ENCODE results near the gene RFX6.

Gene RFX6

DNA sequence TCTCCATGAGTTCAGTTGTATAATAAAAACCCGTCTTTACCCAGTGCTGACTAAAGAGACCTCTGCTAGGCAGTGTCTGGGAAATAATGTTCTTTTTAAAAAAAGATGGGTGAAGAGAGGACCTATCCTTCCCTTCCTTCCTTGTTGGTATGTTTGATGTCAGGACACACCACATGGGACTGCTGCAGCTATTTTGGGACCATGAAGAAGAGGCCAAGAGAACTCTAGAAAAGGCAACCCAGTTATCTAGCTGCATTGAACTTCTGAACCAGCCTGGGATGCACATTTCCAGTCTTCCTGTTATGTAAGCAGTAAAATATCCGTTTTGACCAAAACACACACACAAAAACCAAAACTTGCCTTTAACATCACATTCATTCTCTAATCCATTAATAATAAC lies 77.3 kb downstream of the RFX6 start:
- Histone ChIP-seq H3K4me3 (ENCODE audit: low read length in 2 of 2) (no peak overlapping the region), H4K91ac (ENCODE audit: low read depth, low read length, poor library complexity) (no peak overlapping the region), H2BK120ac (ENCODE audit: low read depth, low read length) (no peak overlapping the region), H2BK15ac (ENCODE audit: low read length) (no peak overlapping the region), H2AFZ (ENCODE audit: low read length) (no peak overlapping the region), H3K27ac (replicated peaks; ENCODE audit: low read length) (no peak overlapping the region), H3K4me1 (ENCODE audit: control insufficient read depth in 2 of 2, insufficient read depth in 1 of 2, low read depth in 1 of 2, low read length in 2 of 2) (no peaks in the 10 kb centered on the region), H2AK5ac (ENCODE audit: low read depth, low read length) (no peak overlapping the region), H3K27me3 (ENCODE audit: control insufficient read depth in 3 of 3, insufficient read depth in 3 of 3, low read depth in 1 of 3, low read length in 3 of 3) (no peaks in the 10 kb centered on the region), H3K9ac (ENCODE audit: low read depth, low read length, poor library complexity) (no peak overlapping the region), H3K4ac (ENCODE audit: low read length) (no peak overlapping the region), H4K8ac (ENCODE audit: low read depth, low read length) (no peak overlapping the region), H2BK5ac (ENCODE audit: low read length) (no peak overlapping the region), H3K4me2 (ENCODE audit: insufficient read depth, low read length, poor library complexity, severe bottlenecking) (no peak overlapping the region), H2BK12ac (ENCODE audit: low read length) (no peak overlapping the region), H3K18ac (ENCODE audit: low read length) (no peak overlapping the region), H3K23ac (ENCODE audit: low read depth, low read length, poor library complexity) (no peak overlapping the region), H3K36me3 (replicated peaks in 1 of 2; ENCODE audit: control insufficient read depth in 2 of 2, insufficient read depth in 2 of 2, low read length in 2 of 2) (no peaks in the 10 kb centered on the region), H3K79me1 (ENCODE audit: low read depth, low read length) (no peaks in the 10 kb centered on the region), H3K9me3 (replicated peaks in 1 of 2; ENCODE audit: control insufficient read depth in 2 of 2, insufficient read depth in 1 of 2, low read depth in 1 of 2, low read length in 2 of 2) (no peaks in the 10 kb centered on the region), H3K14ac (ENCODE audit: low read length) (no peak overlapping the region)
- no CpG with 5 or more reads among the region's 2 CpGs for WGBS, 2 donors (ENCODE audit: extremely low coverage in 2 of 2, insufficient read length in 2 of 2, insufficient replicate concordance in 1 of 2)
- no peak for DNase-seq (ENCODE audit: low spot score)

DNA sequence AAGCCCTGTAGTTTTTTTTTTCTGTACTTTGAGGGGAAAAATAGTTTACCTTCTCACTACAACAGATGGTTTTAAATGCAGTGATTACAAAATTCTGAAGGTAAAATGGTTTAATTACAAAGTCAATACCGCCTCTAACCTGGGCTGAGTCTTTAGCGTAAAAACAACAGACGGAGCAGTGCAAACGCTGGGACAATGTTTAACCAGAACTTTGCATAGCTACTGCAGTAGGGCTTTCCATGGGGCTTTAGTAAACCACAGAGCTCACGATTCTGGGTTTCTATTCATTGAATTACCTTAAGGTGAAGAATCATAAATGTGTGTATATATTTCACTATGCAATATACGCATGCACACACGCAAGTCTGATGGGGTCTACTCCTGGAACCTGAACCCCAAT lies 77.9 kb downstream of the RFX6 start:
- WGBS, 2 donors (ENCODE audit: extremely low coverage in 2 of 2, insufficient read length in 2 of 2, insufficient replicate concordance in 1 of 2): no CpG with 5 or more reads among the region's 7 CpGs
- Histone ChIP-seq H3K18ac (ENCODE audit: low read length) (no peak overlapping the region), H3K27me3 (ENCODE audit: control insufficient read depth in 3 of 3, insufficient read depth in 3 of 3, low read depth in 1 of 3, low read length in 3 of 3) (no peaks in the 10 kb centered on the region), H3K4me2 (ENCODE audit: insufficient read depth, low read length, poor library complexity, severe bottlenecking) (no peak overlapping the region), H3K4me3 (ENCODE audit: low read length in 2 of 2) (no peak overlapping the region), H3K4ac (ENCODE audit: low read length) (no peak overlapping the region), H3K27ac (replicated peaks; ENCODE audit: low read length) (no peak overlapping the region), H3K9ac (ENCODE audit: low read depth, low read length, poor library complexity) (no peak overlapping the region), H4K8ac (ENCODE audit: low read depth, low read length) (no peak overlapping the region), H2BK12ac (ENCODE audit: low read length) (no peak overlapping the region), H2AK5ac (ENCODE audit: low read depth, low read length) (no peak overlapping the region), H2BK120ac (ENCODE audit: low read depth, low read length) (no peak overlapping the region), H3K9me3 (replicated peaks in 1 of 2; ENCODE audit: control insufficient read depth in 2 of 2, insufficient read depth in 1 of 2, low read depth in 1 of 2, low read length in 2 of 2) (no peaks in the 10 kb centered on the region), H2BK15ac (ENCODE audit: low read length) (no peak overlapping the region), H3K79me1 (ENCODE audit: low read depth, low read length) (no peaks in the 10 kb centered on the region), H4K91ac (ENCODE audit: low read depth, low read length, poor library complexity) (no peak overlapping the region), H3K4me1 (ENCODE audit: control insufficient read depth in 2 of 2, insufficient read depth in 1 of 2, low read depth in 1 of 2, low read length in 2 of 2) (no peaks in the 10 kb centered on the region), H3K14ac (ENCODE audit: low read length) (no peak overlapping the region), H2BK5ac (ENCODE audit: low read length) (no peak overlapping the region), H3K23ac (ENCODE audit: low read depth, low read length, poor library complexity) (no peak overlapping the region), H2AFZ (ENCODE audit: low read length) (no peak overlapping the region), H3K36me3 (replicated peaks in 1 of 2; ENCODE audit: control insufficient read depth in 2 of 2, insufficient read depth in 2 of 2, low read length in 2 of 2) (no peaks in the 10 kb centered on the region)
- DNase-seq (ENCODE audit: low spot score): no peak

DNA sequence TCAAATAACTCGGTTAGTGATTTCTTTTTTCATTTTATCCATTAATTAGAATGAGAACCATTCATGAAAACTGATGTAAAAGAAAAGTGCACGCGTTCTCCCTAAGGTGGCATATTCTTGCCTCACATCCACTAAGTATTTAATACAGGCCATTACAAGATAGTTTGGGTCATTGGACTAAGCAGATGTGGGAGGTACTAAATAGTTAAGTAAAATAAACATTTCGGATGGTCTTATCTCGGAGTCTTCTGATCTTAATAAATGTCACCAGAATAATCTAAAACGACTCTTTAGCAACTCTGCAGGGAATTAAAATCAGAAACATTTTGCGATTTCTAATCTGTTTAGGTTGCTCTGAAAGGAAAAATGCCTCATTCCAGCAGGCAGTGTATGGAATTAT lies 78.7 kb downstream of the RFX6 start:
- H2BK12ac ChIP-seq (ENCODE audit: low read length): no peak overlapping the region
- H3K4me3 ChIP-seq (ENCODE audit: low read length in 2 of 2): no peak overlapping the region
- no peaks in the 10 kb centered on the region for H3K9me3 ChIP-seq (replicated peaks in 1 of 2; ENCODE audit: control insufficient read depth in 2 of 2, insufficient read depth in 1 of 2, low read depth in 1 of 2, low read length in 2 of 2)
- H3K9ac ChIP-seq (ENCODE audit: low read depth, low read length, poor library complexity): no peak overlapping the region
- WGBS, 2 donors (ENCODE audit: extremely low coverage in 2 of 2, insufficient read length in 2 of 2, insufficient replicate concordance in 1 of 2): no CpG with 5 or more reads among the region's 7 CpGs
- no peak for DNase-seq (ENCODE audit: low spot score)
- H4K8ac ChIP-seq (ENCODE audit: low read depth, low read length): no peak overlapping the region
- H3K23ac ChIP-seq (ENCODE audit: low read depth, low read length, poor library complexity): no peak overlapping the region
- H3K79me1 ChIP-seq (ENCODE audit: low read depth, low read length): no peaks in the 10 kb centered on the region
- no peak overlapping the region for H2AFZ ChIP-seq (ENCODE audit: low read length)
- H3K14ac ChIP-seq (ENCODE audit: low read length): no peak overlapping the region
- H3K4me2 ChIP-seq (ENCODE audit: insufficient read depth, low read length, poor library complexity, severe bottlenecking): no peak overlapping the region
- no peaks in the 10 kb centered on the region for H3K27me3 ChIP-seq (ENCODE audit: control insufficient read depth in 3 of 3, insufficient read depth in 3 of 3, low read depth in 1 of 3, low read length in 3 of 3)
- no peak overlapping the region for H3K4ac ChIP-seq (ENCODE audit: low read length)
- H3K18ac ChIP-seq (ENCODE audit: low read length): no peak overlapping the region
- H2AK5ac ChIP-seq (ENCODE audit: low read depth, low read length): no peak overlapping the region
- H3K4me1 ChIP-seq (ENCODE audit: control insufficient read depth in 2 of 2, insufficient read depth in 1 of 2, low read depth in 1 of 2, low read length in 2 of 2): no peaks in the 10 kb centered on the region
- no peak overlapping the region for H2BK15ac ChIP-seq (ENCODE audit: low read length)
- no peak overlapping the region for H2BK120ac ChIP-seq (ENCODE audit: low read depth, low read length)
- no peak overlapping the region for H4K91ac ChIP-seq (ENCODE audit: low read depth, low read length, poor library complexity)
- no peaks in the 10 kb centered on the region for H3K36me3 ChIP-seq (replicated peaks in 1 of 2; ENCODE audit: control insufficient read depth in 2 of 2, insufficient read depth in 2 of 2, low read length in 2 of 2)
- no peak overlapping the region for H2BK5ac ChIP-seq (ENCODE audit: low read length)
- no peak overlapping the region for H3K27ac ChIP-seq (replicated peaks; ENCODE audit: low read length)

DNA sequence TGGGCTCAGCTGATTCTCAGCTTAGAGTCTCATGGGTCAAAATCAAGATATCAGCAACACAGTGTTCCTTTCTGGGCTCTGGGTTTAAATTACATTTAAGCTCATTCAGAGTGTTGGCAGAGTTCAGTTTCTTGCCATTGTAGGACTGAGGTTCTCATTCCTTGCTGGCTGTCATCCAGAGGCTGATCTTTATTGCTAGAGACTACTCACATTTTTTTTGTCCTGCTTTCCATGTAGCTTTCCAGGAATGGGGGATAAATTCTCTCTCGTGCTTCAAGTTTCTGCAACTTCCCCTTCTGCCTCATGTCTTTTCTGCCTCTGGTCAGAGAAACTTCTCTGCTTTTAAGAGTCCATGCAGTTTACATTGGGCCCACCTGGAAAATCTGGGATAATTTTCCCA lies 86.9 kb downstream of the RFX6 start:
- DNase-seq (ENCODE audit: low spot score): no peak
- Histone ChIP-seq H4K8ac (ENCODE audit: low read depth, low read length) (no peak overlapping the region), H2BK15ac (ENCODE audit: low read length) (no peak overlapping the region), H2BK5ac (ENCODE audit: low read length) (no peak overlapping the region), H3K27ac (replicated peaks; ENCODE audit: low read length) (no peak overlapping the region), H3K9ac (ENCODE audit: low read depth, low read length, poor library complexity) (no peak overlapping the region), H3K4me1 (ENCODE audit: control insufficient read depth in 2 of 2, insufficient read depth in 1 of 2, low read depth in 1 of 2, low read length in 2 of 2) (no peaks in the 10 kb centered on the region), H2BK120ac (ENCODE audit: low read depth, low read length) (no peak overlapping the region), H2AK5ac (ENCODE audit: low read depth, low read length) (no peak overlapping the region), H2BK12ac (ENCODE audit: low read length) (no peak overlapping the region), H3K27me3 (ENCODE audit: control insufficient read depth in 3 of 3, insufficient read depth in 3 of 3, low read depth in 1 of 3, low read length in 3 of 3) (no peaks in the 10 kb centered on the region), H3K23ac (ENCODE audit: low read depth, low read length, poor library complexity) (no peak overlapping the region), H3K9me3 (replicated peaks in 1 of 2; ENCODE audit: control insufficient read depth in 2 of 2, insufficient read depth in 1 of 2, low read depth in 1 of 2, low read length in 2 of 2) (no peaks in the 10 kb centered on the region), H3K79me1 (ENCODE audit: low read depth, low read length) (no peaks in the 10 kb centered on the region), H4K91ac (ENCODE audit: low read depth, low read length, poor library complexity) (no peak overlapping the region), H3K14ac (ENCODE audit: low read length) (no peak overlapping the region), H3K18ac (ENCODE audit: low read length) (no peak overlapping the region), H3K4me3 (ENCODE audit: low read length in 2 of 2) (no peak overlapping the region), H3K4ac (ENCODE audit: low read length) (no peak overlapping the region), H3K36me3 (replicated peaks in 1 of 2; ENCODE audit: control insufficient read depth in 2 of 2, insufficient read depth in 2 of 2, low read length in 2 of 2) (no peaks in the 10 kb centered on the region), H2AFZ (ENCODE audit: low read length) (no peak overlapping the region), H3K4me2 (ENCODE audit: insufficient read depth, low read length, poor library complexity, severe bottlenecking) (no peak overlapping the region)
- no CpG with 5 or more reads among the region's 1 CpG for WGBS, 2 donors (ENCODE audit: extremely low coverage in 2 of 2, insufficient read length in 2 of 2, insufficient replicate concordance in 1 of 2)
